Pancreas (tissue), 10 donors: ENCODE data around the gene TBL2. TPM values are rescaled to one million over a fixed set of nuclear protein-coding genes. Genes with fewer than 3 reads are reported as not detected.
A peak's percentile ranks its signal among the peaks of the same experiment; 100 is the strongest.
"Not testable (repeated sequence)": the region's sequence is repeated elsewhere in the genome, so short reads cannot be mapped to it uniquely, and the experiment has no call there.

ENCODE experiments used
- ATAC-seq, 4 donors: fragments of 200-7000 bp; cut with Tn5 transposase; one replicate each; pipeline versions ENCODE4 v1.8.0 to v1.9.1; 2020; ENCODE audit warnings: mild to moderate bottlenecking in 4 of 4, moderate library complexity in 4 of 4
- DNase-seq, 6 donors: peaks; one replicate each; pipeline ENCODE4 v3.0.0-alpha.2; 2020
- FAIRE-seq: peaks from 2 replicates; lab custom pipeline; 2012; peaks lifted over from hg19 to GRCh38; lab: Jason Lieb, UNC
- H3K27ac ChIP-seq, 4 donors: fragments of 200-600 bp; sonication (generic); 1 replicate in 3 of 4; 2 replicates in 1 of 4; pipeline versions ENCODE4 v1.5.0 to v1.8.0; 2020
- H3K27me3 ChIP-seq, 4 donors: fragments of 200-600 bp; one replicate each; pipeline ENCODE4 v1.8.0; 2021
- H3K36me3 ChIP-seq, 3 donors: fragments of 200-600 bp; sonication (generic) in 1 of 3; one replicate each; pipeline versions ENCODE4 v1.5.0 to v1.8.0; 2020 to 2021
- H3K4me1 ChIP-seq, 3 donors: fragments of 200-600 bp; one replicate each; pipeline ENCODE4 v1.8.0; 2021
- H3K4me3 ChIP-seq, 4 donors: fragments of 200-600 bp; sonication (generic) in 2 of 4; one replicate each; pipeline versions ENCODE4 v1.5.0 to v1.8.0; 2020 to 2021
- H3K9me3 ChIP-seq, 4 donors: fragments of 200-600 bp; one replicate each; pipeline ENCODE4 v1.8.0; 2021
- WGBS, 2 donors: extraction: QIAGEN DNeasy Blood & Tissue Kit; methylation state at CpG; one replicate each; pipeline ENCODE4 v1.1.7; 2013; 5-methylcytosine and 5-hydroxymethylcytosine counted together
- intact Hi-C, 3 donors: fragments of 100-400 bp; cut with DNase I; formaldehyde crosslinking; loops; one replicate each; pipeline versions ENCODE4 v1.11.1 to v1.14.2; 2022
- polyA plus RNA-seq, 2 donors: library from polyadenylated mRNA; stranded (reverse); fragments of 200-250 nt; gene quantifications; one replicate each; pipeline ENCODE4 v1.2.3, GENCODE V29; 2013
- total RNA-seq, 6 donors: library from RNA; stranded (reverse); fragmentation: NEBNext Ultra II Directional in 4 of 6; extraction: Animal tissue kit (Norgen Biotek cat#: 25700) in 4 of 6; gene quantifications; one replicate each; pipeline versions ENCODE4 v1.2.1 to v1.2.4, GENCODE V29; 2021 to 2023
- TF ChIP-seq, protein P1 (sequence below), 4 donors: fragments of 200-600 bp; sonication (generic) in 3 of 4; IDR thresholded peaks; one replicate each; pipeline versions ENCODE4 v1.5.0 to v1.8.0; 2021; ENCODE audit warnings: antibody characterized with exemption in 4 of 4
- donor health status: healthy with polysubstance abuse.
- donor health status: DM: no; HTN: no; CAD: no; lungs with moderate emphysema.
- donor health status: DM: no; HTN: no; CAD: no.
- donor health status: control.
- donor health status: control.
- donor health status: Bipolar disorder and iron deficiency.
- donor health status: DM: yes; HTN: yes; CAD: no.
- donor health status: DM: no; HTN: no; CAD: no.
- donor health status: DM: no; HTN: no; CAD: no.
- donor health status: DM: yes; HTN: yes; CAD: no.

The TBL2 gene
- total and polyA plus RNA-seq, 8 donors: 17.2 to 38.9 (median 27.0) TPM

DNA sequence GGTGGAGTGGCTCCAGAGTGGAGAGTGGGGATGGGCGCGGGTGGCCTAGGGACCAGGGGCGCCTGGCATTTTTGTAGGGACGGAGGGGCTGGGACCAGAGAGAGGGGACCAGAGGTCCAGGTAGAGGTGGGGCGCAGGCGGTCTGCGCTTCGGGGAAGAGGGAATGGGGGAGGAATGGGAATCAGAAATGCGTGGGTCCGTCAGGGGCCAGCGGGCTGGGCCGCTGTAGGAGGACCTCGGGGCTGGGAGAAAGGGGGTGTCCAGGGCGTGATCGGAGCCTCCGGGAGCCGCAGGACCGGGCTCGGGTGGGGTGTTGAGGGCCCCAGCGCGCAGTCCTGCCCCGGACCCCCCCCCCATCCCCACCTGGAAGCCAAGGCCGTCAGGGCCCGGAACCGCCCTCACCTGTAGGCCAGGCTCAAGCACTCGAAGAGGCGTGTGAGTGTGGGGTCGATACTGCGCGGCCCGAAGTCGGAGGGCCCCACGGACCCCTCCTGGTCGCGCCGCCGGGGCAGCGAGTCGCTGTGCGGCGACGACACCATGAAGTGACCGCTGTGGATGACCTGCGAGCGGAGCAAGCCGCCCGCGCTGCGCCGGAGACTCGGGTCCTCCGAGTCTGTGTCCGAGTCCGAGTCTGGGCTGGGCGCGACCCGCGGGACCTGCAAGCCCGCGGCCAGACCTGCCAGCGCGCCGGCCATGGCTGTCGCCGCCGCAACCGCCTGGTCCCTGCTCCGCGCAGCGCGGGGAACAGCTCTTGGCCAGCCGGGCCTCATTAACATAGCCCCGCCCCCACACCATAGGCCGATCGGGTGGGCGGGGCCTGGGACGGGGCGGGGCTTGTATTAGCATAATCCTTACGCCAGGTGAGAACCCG is 45.7 kb upstream of the TBL2 start, which contains the start of gene MLXIPL:
Gene MLXIPL, minus strand, starts transcription at position 725 of the 871 bp plus-strand sequence. Its CDS starts 30 bp downstream, at position 695.
- ATAC-seq: peak; percentile 95 to 96 (median 96)
- Histone ChIP-seq H3K27ac (peak within 1 kb of the TSS in 2 of 4 donors; percentile 46 to 58), H3K4me1 (no peaks in the 10 kb centered on the region), H3K27me3 (no peaks in the 10 kb centered on the region), H3K36me3 (no peaks in the 10 kb centered on the region), H3K4me3 (peak within 1 kb of the TSS; percentile 50 to 84 (median 64)), H3K9me3 (no peaks in the 10 kb centered on the region)
- no peak for FAIRE-seq
- TF ChIP-seq, protein P1, sequence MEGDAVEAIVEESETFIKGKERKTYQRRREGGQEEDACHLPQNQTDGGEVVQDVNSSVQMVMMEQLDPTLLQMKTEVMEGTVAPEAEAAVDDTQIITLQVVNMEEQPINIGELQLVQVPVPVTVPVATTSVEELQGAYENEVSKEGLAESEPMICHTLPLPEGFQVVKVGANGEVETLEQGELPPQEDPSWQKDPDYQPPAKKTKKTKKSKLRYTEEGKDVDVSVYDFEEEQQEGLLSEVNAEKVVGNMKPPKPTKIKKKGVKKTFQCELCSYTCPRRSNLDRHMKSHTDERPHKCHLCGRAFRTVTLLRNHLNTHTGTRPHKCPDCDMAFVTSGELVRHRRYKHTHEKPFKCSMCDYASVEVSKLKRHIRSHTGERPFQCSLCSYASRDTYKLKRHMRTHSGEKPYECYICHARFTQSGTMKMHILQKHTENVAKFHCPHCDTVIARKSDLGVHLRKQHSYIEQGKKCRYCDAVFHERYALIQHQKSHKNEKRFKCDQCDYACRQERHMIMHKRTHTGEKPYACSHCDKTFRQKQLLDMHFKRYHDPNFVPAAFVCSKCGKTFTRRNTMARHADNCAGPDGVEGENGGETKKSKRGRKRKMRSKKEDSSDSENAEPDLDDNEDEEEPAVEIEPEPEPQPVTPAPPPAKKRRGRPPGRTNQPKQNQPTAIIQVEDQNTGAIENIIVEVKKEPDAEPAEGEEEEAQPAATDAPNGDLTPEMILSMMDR (IDR thresholded peaks at IDR 0.05): no peak
- intact Hi-C loops: no loop called here
- DNase-seq: peak; percentile 89 to 97 (median 95)
- 1% methylated on average over 60 to 78 of the region's 80 CpGs for WGBS, 2 donors

DNA sequence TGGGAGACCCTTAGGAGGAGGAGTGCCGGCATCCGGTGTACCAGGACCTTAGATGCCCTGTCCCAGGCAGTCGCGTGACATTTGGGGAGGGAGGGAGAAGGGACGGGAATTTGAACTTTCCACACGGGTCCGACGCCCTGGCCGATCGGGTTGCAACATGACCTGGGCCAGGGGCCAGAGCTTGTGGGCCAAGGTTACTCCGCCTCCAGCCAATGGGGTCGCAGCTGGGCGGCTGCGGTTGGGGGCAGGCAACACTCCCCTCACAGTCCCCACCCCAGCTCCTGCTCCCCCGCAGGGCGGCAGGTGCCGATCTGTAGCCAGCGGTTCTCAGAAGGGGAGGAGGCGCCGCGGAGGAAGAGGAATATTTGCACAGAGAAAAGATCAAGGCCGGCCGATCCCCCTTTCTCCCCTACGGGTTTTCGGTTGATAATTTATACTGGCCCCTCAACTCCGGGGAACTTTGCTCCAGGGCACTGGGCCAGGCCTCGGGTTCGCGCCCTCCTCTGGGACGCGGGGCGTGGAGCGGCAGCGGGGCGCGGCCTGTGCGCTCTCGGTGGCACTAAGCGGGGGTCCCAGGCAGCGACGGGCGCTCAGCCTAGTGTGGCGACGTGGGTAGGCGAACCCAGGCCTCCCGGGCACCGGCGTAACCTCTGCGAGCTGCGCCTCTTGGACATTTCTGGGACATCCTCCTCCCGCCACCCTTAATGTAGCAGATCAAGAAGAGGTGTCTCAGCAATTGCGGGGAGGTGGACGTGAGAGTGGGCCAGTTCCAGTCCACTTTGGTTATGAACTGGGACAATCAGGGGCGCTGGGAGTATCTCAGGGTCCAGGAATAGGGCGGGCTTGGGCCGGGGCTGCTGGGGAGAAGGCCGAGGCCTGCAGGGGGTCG is 44.8 kb upstream of the TBL2 start:
- no peaks in the 10 kb centered on the region for H3K9me3 ChIP-seq
- peak overlapping the region in 2 of 4 donors; percentile 8 to 24 for H3K27ac ChIP-seq
- DNase-seq (peak; percentile 42 to 85 (median 64)), FAIRE-seq (no peak), ATAC-seq (peak; percentile 15 to 42 (median 28))
- no peaks in the 10 kb centered on the region for H3K4me1 ChIP-seq
- no peaks in the 10 kb centered on the region for H3K27me3 ChIP-seq
- TF ChIP-seq, protein P1 (IDR thresholded peaks at IDR 0.05): no peak
- 1 to 2% methylated on average over 56 to 58 of the region's 58 CpGs for WGBS, 2 donors
- H3K4me3 ChIP-seq: peak overlapping the region; percentile 50 to 84 (median 64)
- no peaks in the 10 kb centered on the region for H3K36me3 ChIP-seq
- intact Hi-C loops: no loop called here

- Histone ChIP-seq H3K27me3 (no peaks in the 10 kb centered on the region), H3K36me3 (no peaks in the 10 kb centered on the region), H3K4me3 (peak overlapping the region in 3 of 4 donors; percentile 50 to 84 (median 74)), H3K4me1 (no peaks in the 10 kb centered on the region), H3K9me3 (no peaks in the 10 kb centered on the region), H3K27ac (no peak overlapping the region)
- FAIRE-seq (no peak), DNase-seq (no peak), ATAC-seq (no peak)
- WGBS, 2 donors: 56 to 61% methylated on average over 2 of the region's 2 CpGs
- intact Hi-C loops: no loop called here
- TF ChIP-seq, protein P1 (IDR thresholded peaks at IDR 0.05): no peak
Observed at GRCh38 chr7:73622527-73622908, 44.1 kb upstream of the TBL2 start.

DNA sequence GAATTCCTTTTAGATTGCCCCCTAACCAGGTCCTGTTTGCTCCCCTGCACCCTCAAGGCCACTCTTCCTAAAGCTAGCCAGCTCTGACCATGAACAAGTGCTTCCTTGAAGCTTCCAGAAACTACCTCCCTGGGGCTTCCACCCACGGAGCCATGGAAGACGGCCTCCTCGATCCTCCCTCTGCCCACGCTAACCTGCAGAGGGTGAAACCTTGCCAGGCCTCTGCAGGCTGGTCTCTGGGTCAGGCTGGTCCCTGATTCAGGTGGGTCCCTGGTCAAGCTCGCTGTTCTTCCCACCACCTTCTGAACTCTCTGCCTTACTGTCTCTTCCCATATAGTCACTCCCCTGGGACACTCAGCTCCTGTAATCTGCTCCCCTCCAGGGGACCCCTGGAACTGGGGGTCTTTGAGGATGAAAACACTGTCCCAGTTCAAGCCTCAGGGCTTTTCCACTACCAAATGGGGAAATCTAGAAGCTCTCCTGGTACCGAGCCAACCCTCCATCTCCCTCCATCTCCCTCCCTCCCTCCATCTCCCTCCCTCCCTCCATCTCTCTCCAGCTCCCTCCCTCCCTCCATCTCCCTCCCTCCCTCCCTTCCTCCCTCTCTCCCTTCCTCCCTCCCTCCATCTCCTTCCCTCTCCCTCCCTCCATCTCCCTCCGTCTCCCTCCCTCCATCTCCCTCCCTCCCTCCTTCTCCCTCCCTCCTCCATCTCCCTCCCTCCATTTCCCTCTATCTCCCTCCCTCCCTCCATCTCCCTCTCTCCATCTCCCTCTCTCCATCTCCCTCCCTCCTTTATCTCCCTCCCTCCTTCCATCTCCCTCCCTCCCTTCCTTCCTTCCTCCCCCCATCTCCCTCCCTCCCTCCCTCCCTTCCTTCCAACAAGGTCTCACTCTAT is 43.0 kb upstream of the TBL2 start:
- no peaks in the 10 kb centered on the region for H3K27me3 ChIP-seq
- FAIRE-seq: no peak
- 69 to 77% methylated on average over 7 of the region's 7 CpGs for WGBS, 2 donors

DNA sequence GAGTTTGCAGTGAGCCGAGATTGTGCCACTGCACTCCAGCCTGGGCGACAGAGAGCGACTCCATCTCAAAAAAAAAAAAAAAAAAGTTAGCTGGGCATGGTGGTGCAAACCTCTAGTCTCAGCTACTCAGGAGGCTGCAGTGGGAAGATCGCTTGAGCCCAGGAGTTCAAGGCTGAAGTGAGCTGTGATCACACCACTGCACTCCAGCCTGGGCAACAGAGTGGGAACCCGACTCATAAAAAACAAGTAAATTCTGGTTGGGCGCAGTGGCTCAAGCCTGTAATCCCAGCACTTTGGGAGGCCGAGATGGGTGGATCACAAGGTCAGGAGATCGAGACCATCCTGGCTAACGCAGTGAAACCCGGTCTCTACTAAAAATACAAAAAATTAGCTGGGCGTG is 41.0 kb upstream of the TBL2 start:
- 93 to 95% methylated on average over 11 of the region's 11 CpGs for WGBS, 2 donors

More for the DNA sequence above, 43.0 kb upstream of the TBL2 start:
- ATAC-seq (no peak), DNase-seq (no peak)
- TF ChIP-seq, protein P1 (IDR thresholded peaks at IDR 0.05): no peak
- no peaks in the 10 kb centered on the region for H3K4me1 ChIP-seq
- H3K27ac ChIP-seq: no peak overlapping the region
- intact Hi-C loops: no loop called here
- no peaks in the 10 kb centered on the region for H3K9me3 ChIP-seq
- no peaks in the 10 kb centered on the region for H3K36me3 ChIP-seq
- H3K4me3 ChIP-seq: no peak overlapping the region

More for the DNA sequence above, 41.0 kb upstream of the TBL2 start:
- H3K27me3 ChIP-seq, FAIRE-seq, H3K36me3 ChIP-seq, H3K4me3 ChIP-seq, intact Hi-C loops, DNase-seq, H3K27ac ChIP-seq, H3K9me3 ChIP-seq, ATAC-seq, H3K4me1 ChIP-seq: not testable (repeated sequence)
